Kidney (tissue), 14 donors: ENCODE measurements around the gene GPR68. TPM values are rescaled to one million over a fixed set of nuclear protein-coding genes. Genes with fewer than 3 reads are reported as not detected.
"Not testable (repeated sequence)": the region's sequence is repeated elsewhere in the genome, so short reads cannot be mapped to it uniquely, and the experiment has no call there.

Experiments used
- DNase-seq, 5 donors: peaks; one replicate each; pipeline ENCODE4 v3.0.0-alpha.2; 2013 to 2020
- FAIRE-seq: peaks from 2 replicates; lab custom pipeline; 2012; peaks lifted over from hg19 to GRCh38; lab: Jason Lieb, UNC
- H3K27ac ChIP-seq, 2 donors: one replicate each; pipeline ENCODE4 v1.7.0; 2013; ENCODE audit warnings: low read depth in 2 of 2, low read length in 2 of 2, inconsistent platforms in 1 of 2
- H3K27me3 ChIP-seq: one replicate; pipeline ENCODE4 v1.7.1; 2013; ENCODE audit warnings: low read length, inconsistent platforms; ENCODE audit not compliant: control insufficient read depth, insufficient read depth
- H3K36me3 ChIP-seq, 3 donors: one replicate each; pipeline versions ENCODE4 v1.7.0 to v1.7.1; 2013; ENCODE audit warnings: low read length in 3 of 3, control low read depth in 1 of 3, inconsistent platforms in 1 of 3; ENCODE audit not compliant: insufficient read depth in 3 of 3, control insufficient read depth in 2 of 3
- H3K4me1 ChIP-seq, 3 donors: one replicate each; pipeline versions ENCODE4 v1.7.0 to v1.7.1; 2013; ENCODE audit warnings: low read length in 3 of 3, inconsistent platforms in 1 of 3, low read depth in 1 of 3; ENCODE audit not compliant: control insufficient read depth in 2 of 3, insufficient read depth in 2 of 3
- H3K4me3 ChIP-seq, 3 donors: one replicate each; pipeline versions ENCODE4 v1.7.0 to v1.8.1; 2013; ENCODE audit warnings: low read length in 3 of 3, control low read depth in 1 of 3, inconsistent platforms in 1 of 3
- H3K9ac ChIP-seq, 3 donors: one replicate each; pipeline versions ENCODE4 v1.7.0 to v1.7.1; 2013; ENCODE audit warnings: low read length in 3 of 3, control low read depth in 1 of 3, inconsistent platforms in 1 of 3
- H3K9me3 ChIP-seq, 3 donors: one replicate each; pipeline versions ENCODE4 v1.7.0 to v1.7.1; 2013; ENCODE audit warnings: low read length in 3 of 3, control low read depth in 1 of 3, inconsistent platforms in 1 of 3; ENCODE audit not compliant: control insufficient read depth in 2 of 3, insufficient read depth in 1 of 3
- intact Hi-C: fragments of 100-400 bp; cut with DNase I; formaldehyde crosslinking; loops from one replicate; pipeline ENCODE4 v1.11.1; 2022
- polyA plus RNA-seq: library from polyadenylated mRNA; stranded (reverse); fragments of 350-450 nt; fragmentation: Illumina TruSeq; extraction: RNeasy Lipid Tissue Mini Kit (QIAGEN cat#74804); gene quantifications from one replicate; pipeline ENCODE4 v1.2.3, GENCODE V29; 2014; ENCODE audit warnings: low read depth, low replicate concordance; ENCODE audit not compliant: insufficient read depth
- total RNA-seq: library from RNA; stranded (reverse); fragmentation: NEBNext Ultra II Directional; extraction: Animal tissue kit (Norgen Biotek cat#: 25700); gene quantifications from one replicate; pipeline ENCODE4 v1.2.1, GENCODE V29; 2021
- TF ChIP-seq, protein P1 (sequence below): IDR thresholded peaks from 3 replicates; pipeline ENCODE4 v1.5.1; 2012; ENCODE audit warnings: mild to moderate bottlenecking, moderate library complexity, borderline replicate concordance; ENCODE audit not compliant: insufficient read depth; ENCODE audit errors: extremely low read depth
- donor health status: control.
- donor health status: control.
- donor health status: control.
- donor health status: control.
- donor health status: control.
- donor health status: DM: yes; HTN: yes; CAD: no.
- donor health status: Normal renal cell carcinoma (clear cell type).

Gene GPR68
- total and polyA plus RNA-seq, 2 donors from 2014 or later, result 0.82 to 1.7 TPM

DNA sequence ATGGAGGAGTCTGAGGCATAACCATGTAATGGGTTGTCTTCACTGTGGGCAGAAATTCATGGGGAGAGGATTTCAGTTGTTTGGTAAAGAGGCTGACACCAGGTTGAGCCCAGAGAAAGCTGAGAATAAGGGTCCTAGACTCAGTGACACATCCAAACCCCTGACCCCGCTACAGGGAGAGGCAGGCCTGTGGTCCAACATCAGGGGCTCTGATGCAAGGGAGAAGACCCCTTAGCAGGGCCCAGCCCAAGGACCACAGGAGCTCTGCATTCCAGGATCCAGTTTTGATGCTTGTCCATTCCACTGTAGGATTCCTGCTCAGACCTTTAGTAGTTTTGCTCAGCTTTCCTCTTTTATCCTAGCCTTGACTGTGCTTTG is 15.5 kb downstream of the GPR68 start:
- Histone ChIP-seq H3K4me1 (peaks cover 0 to 2% (median 0%) of the 10 kb centered on the region in 3 donors), H3K4me3 (no peak overlapping the region), H3K9ac (no peak overlapping the region), H3K9me3 (peaks cover 0 to 8% (median 0%) of the 10 kb centered on the region in 3 donors), H3K36me3 (peaks cover 0 to 13% (median 10%) of the 10 kb centered on the region in 3 donors), H3K27ac (no peak overlapping the region), H3K27me3 (no peaks in the 10 kb centered on the region)
- FAIRE-seq (no peak), DNase-seq (no peak)
- intact Hi-C loops, result no loop called here
- TF ChIP-seq, protein P1, sequence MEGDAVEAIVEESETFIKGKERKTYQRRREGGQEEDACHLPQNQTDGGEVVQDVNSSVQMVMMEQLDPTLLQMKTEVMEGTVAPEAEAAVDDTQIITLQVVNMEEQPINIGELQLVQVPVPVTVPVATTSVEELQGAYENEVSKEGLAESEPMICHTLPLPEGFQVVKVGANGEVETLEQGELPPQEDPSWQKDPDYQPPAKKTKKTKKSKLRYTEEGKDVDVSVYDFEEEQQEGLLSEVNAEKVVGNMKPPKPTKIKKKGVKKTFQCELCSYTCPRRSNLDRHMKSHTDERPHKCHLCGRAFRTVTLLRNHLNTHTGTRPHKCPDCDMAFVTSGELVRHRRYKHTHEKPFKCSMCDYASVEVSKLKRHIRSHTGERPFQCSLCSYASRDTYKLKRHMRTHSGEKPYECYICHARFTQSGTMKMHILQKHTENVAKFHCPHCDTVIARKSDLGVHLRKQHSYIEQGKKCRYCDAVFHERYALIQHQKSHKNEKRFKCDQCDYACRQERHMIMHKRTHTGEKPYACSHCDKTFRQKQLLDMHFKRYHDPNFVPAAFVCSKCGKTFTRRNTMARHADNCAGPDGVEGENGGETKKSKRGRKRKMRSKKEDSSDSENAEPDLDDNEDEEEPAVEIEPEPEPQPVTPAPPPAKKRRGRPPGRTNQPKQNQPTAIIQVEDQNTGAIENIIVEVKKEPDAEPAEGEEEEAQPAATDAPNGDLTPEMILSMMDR, result no peak

DNA sequence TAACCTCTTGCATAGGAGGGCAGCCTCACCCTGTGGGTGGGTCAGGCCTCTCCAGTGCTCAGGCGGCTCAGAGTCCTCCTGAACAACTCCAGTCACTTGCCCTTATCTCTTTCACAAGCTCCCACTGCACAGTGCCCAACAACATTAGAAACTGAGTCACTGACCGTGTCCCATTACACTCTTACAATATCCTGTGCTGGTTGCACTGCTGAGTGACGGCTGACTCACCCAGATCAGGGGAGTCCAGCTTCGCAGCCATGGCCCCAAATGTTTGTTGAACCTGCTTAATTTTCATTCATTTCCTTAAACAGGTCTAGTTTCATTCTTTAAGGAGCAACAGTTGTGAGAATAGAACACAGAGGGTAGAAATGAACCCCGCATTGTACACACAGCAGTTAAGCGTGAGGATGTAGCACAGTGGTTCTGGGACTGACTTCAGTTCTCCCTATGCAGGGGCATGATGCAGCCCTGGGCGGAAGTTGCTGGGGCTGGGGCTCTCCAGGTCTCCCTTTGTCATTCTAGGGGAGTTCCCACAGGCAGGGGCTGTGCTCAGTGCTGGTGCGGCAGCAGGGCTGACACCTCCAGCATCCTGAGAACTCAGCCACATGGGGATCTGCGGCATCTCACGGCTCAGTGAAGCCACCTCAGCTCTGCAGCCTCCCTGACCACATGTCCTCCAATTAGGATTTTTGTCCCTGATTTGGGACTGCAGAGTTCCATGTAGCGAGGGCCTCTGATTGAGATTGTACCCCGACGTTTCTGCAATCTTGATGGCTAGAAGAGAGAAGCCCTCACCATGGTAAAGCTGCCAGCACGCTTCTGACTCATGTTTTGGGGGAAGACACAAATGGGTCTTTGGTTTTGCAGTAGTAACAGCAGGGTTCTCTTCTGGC is 16.1 kb downstream of the GPR68 start:
- TF ChIP-seq, protein P1, result no peak
- no peak overlapping the region for H3K27ac ChIP-seq
- H3K4me3 ChIP-seq, result no peak overlapping the region
- peaks cover 0 to 13% (median 10%) of the 10 kb centered on the region in 3 donors for H3K36me3 ChIP-seq
- FAIRE-seq, result no peak
- intact Hi-C loops, result no loop called here
- H3K9me3 ChIP-seq, result peaks cover 0 to 8% (median 0%) of the 10 kb centered on the region in 3 donors
- no peaks in the 10 kb centered on the region for H3K27me3 ChIP-seq
- DNase-seq, result no peak
- peaks cover 0 to 2% (median 0%) of the 10 kb centered on the region in 3 donors for H3K4me1 ChIP-seq
- H3K9ac ChIP-seq, result no peak overlapping the region

GRCh38 chr14:91227183-91227628 is 17.3 kb downstream of the GPR68 start:
- no peak overlapping the region for H3K27ac ChIP-seq
- H3K36me3 ChIP-seq, result peaks cover 0 to 17% (median 10%) of the 10 kb centered on the region in 3 donors
- DNase-seq (no peak), FAIRE-seq (no peak)
- no peak overlapping the region for H3K4me3 ChIP-seq
- peaks cover 0 to 2% (median 0%) of the 10 kb centered on the region in 3 donors for H3K4me1 ChIP-seq
- no peaks in the 10 kb centered on the region for H3K27me3 ChIP-seq
- TF ChIP-seq, protein P1, result no peak
- intact Hi-C loops, result no loop called here
- no peak overlapping the region for H3K9ac ChIP-seq
- peaks cover 0 to 8% (median 0%) of the 10 kb centered on the region in 3 donors for H3K9me3 ChIP-seq

DNA sequence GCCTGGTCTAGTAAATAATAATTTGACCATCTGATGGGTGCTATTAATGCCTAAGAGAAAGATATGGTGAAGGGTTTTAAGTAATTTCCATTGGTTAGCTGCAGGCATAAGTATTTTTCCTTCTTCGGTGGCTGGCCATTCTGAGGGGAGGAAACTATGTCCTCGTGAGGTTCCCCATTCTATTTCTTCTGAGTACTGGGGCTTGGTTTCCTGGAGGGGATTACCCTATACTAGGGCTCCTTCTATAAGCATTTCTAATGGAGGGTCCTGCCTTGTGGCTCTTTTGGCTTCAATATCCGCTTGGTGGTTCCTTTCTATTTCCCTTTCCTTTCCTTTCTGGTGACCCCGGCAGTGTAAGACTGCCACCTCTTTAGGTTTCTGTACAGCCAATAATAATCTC is 18.1 kb downstream of the GPR68 start:
- FAIRE-seq, intact Hi-C loops, DNase-seq, H3K27ac ChIP-seq, H3K9ac ChIP-seq, H3K9me3 ChIP-seq, H3K4me3 ChIP-seq, H3K27me3 ChIP-seq, H3K4me1 ChIP-seq: not testable (repeated sequence)
- H3K36me3 ChIP-seq, result peaks cover 0 to 17% (median 11%) of the 10 kb centered on the region in 3 donors
